Kasumi-1 (cell line): ENCODE measurements around the gene SRGAP1.

ENCODE experiments used
- DNase-seq, 2 experiments: peaks; one replicate each; lab custom pipeline; 2025; lab: John Stamatoyannopoulos, UW

SRGAP1 gene

DNA sequence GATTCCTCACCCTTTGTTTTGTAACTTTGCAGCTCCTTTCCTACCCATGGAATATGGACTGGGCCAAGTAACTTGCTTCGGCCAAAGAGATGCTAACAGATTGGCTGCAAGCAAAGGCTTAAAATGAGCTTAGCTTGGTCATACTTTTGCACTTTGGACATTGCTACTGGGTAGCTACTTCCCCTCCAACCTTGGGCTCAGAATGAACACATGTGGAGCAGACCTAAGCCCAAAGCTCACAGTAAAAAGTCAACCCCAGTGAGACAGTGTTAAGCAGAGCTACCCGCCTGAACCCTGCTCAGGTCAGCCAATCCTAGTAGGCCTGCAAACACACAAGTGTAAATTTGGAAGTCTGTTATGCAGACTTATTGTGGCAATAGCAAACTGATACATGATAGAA lies 363.0 kb downstream of the SRGAP1 start:
- no peak for DNase-seq
